Upper lobe of left lung (tissue), 6 donors: ENCODE results near the gene DLL3. TPM values are rescaled to one million over a fixed set of nuclear protein-coding genes. Genes with fewer than 3 reads are reported as not detected.
A peak's percentile ranks its signal among the peaks of the same experiment; 100 is the strongest.

ENCODE experiments used
- ATAC-seq, 2 donors: fragments of 200-7000 bp; cut with Tn5 transposase; one replicate each; pipeline ENCODE4 v1.9.1; 2022; ENCODE audit warnings: mild to moderate bottlenecking in 2 of 2, moderate library complexity in 2 of 2; ENCODE audit not compliant: low FRiP score in 2 of 2
- DNase-seq, 2 donors: peaks; one replicate each; pipeline ENCODE4 v3.0.0-alpha.2; 2019 to 2020
- H3K27ac ChIP-seq, 4 donors: fragments of 200-600 bp; sonication (generic); one replicate each; pipeline ENCODE4 v1.5.1; 2016 to 2019
- H3K27me3 ChIP-seq, 4 donors: fragments of 200-600 bp; sonication (generic); one replicate each; pipeline ENCODE4 v1.5.1; 2017 to 2019
- H3K36me3 ChIP-seq, 4 donors: fragments of 200-600 bp; sonication (generic); one replicate each; pipeline ENCODE4 v1.5.1; 2016 to 2019
- H3K4me1 ChIP-seq, 4 donors: fragments of 200-600 bp; sonication (generic); one replicate each; pipeline ENCODE4 v1.5.1; 2018 to 2019
- H3K4me3 ChIP-seq, 4 donors: fragments of 200-600 bp; sonication (generic); one replicate each; pipeline ENCODE4 v1.5.1; 2017 to 2019; ENCODE audit warnings: mild to moderate bottlenecking in 2 of 4, moderate library complexity in 1 of 4
- H3K9me3 ChIP-seq, 4 donors: fragments of 200-600 bp; sonication (generic); one replicate each; pipeline ENCODE4 v1.5.1; 2018 to 2019
- CTCF ChIP-seq, 6 experiments: fragments of 450-650 bp in 4 of 6; fragments of 200-600 bp in 2 of 6; sonication (generic) in 2 of 6; IDR thresholded peaks; one replicate each; pipeline ENCODE4 v1.5.1; 2016 to 2019; ENCODE audit warnings: antibody characterized with exemption in 6 of 6
- EP300 ChIP-seq, 4 donors: sonication (generic); formaldehyde crosslinking; IDR thresholded peaks; one replicate each; pipeline ENCODE4 v1.5.1; 2017; ENCODE audit warnings: antibody characterized with exemption in 4 of 4, control low read depth in 2 of 4
- POLR2A ChIP-seq, 4 donors: fragments of 450-650 bp; IDR thresholded peaks; one replicate each; pipeline ENCODE4 v1.5.1; 2016 to 2017; ENCODE audit warnings: antibody characterized with exemption in 4 of 4, mild to moderate bottlenecking in 2 of 4
- POLR2AphosphoS5 ChIP-seq, 2 donors: sonication (generic); formaldehyde crosslinking; IDR thresholded peaks; one replicate each; pipeline ENCODE4 v1.5.1; 2017; ENCODE audit warnings: antibody characterized with exemption in 2 of 2
- WGBS, 2 donors: methylation state at CpG; one replicate each; pipeline ENCODE4 v1.1.5; 2017 to 2018; 5-methylcytosine and 5-hydroxymethylcytosine counted together
- total RNA-seq, 6 donors: library from RNA; depleted of rRNA in 4 of 6; stranded (reverse); fragments of >200 nt in 4 of 6; gene quantifications; one replicate each; pipeline versions ENCODE4 v1.1.0 to v1.2.1, GENCODE V29; 2016 to 2021
- donor health status: DM: no; HTN: no; CAD: no; lungs with moderate emphysema.
- donor health status: DM: no; HTN: yes; CAD: no; lungs with severe emphysema.

DLL3 gene
- total RNA-seq, 6 donors from 2014 or later, result not detected

- no peaks in the 10 kb centered on the region for H3K36me3 ChIP-seq
- DNase-seq (peak; percentile 98), ATAC-seq (peak; percentile 96 to 99)
- peak within 1 kb of the TSS; percentile 73 to 95 (median 85) for H3K4me3 ChIP-seq
- WGBS, 2 donors, result 0% methylated on average over 36 to 71 of the region's 84 CpGs
- peaks cover 12 to 24% (median 19%) of the 10 kb centered on the region in 4 donors for H3K4me1 ChIP-seq
- TF ChIP-seq POLR2AphosphoS5 (IDR thresholded peaks at IDR 0.05) (peak; percentile 80 to 97), CTCF (IDR thresholded peaks at IDR 0.05) (peak; percentile 82 to 96 (median 86)), POLR2A (IDR thresholded peaks at IDR 0.05) (peak in 3 of 4 donors; percentile 74 to 88 (median 78)), EP300 (IDR thresholded peaks at IDR 0.05) (peak in 1 of 4 donors; percentile 37)
- peak within 1 kb of the TSS; percentile 94 to 98 (median 96) for H3K27ac ChIP-seq
- H3K9me3 ChIP-seq, result no peaks in the 10 kb centered on the region
- H3K27me3 ChIP-seq, result no peaks in the 10 kb centered on the region
Measured at GRCh38 chr19:39539518-39540332, 41.0 kb downstream of the DLL3 start, which contains the start of gene EID2. EID2 (minus strand) TSS chr19:39540161; CDS start chr19:39540079, 82 bp downstream.

- Histone ChIP-seq H3K27me3 (no peaks in the 10 kb centered on the region), H3K9me3 (no peaks in the 10 kb centered on the region), H3K4me3 (peak overlapping the region in 3 of 4 donors; percentile 73 to 95 (median 90)), H3K36me3 (no peaks in the 10 kb centered on the region), H3K27ac (peak overlapping the region in 2 of 4 donors; percentile 94 to 96), H3K4me1 (peaks cover 12 to 24% (median 19%) of the 10 kb centered on the region in 4 donors)
- WGBS, 2 donors, result 8 to 10% methylated on average over 10 of the region's 10 CpGs
- ATAC-seq, result no peak
- no peak for DNase-seq
- no peak for TF ChIP-seq POLR2A (IDR thresholded peaks at IDR 0.05)
- peak in 1 of 6 experiments; percentile 2 for TF ChIP-seq CTCF (IDR thresholded peaks at IDR 0.05)
- no peak for TF ChIP-seq POLR2AphosphoS5 (IDR thresholded peaks at IDR 0.05)
- TF ChIP-seq EP300 (IDR thresholded peaks at IDR 0.05), result no peak
Measured at GRCh38 chr19:39540333-39540673, 41.6 kb downstream of the DLL3 start.

GRCh38 chr19:39542206-39542605, 43.5 kb downstream of the DLL3 start:
- no peaks in the 10 kb centered on the region for H3K9me3 ChIP-seq
- H3K36me3 ChIP-seq, result no peaks in the 10 kb centered on the region
- ATAC-seq (no peak), DNase-seq (no peak)
- peak overlapping the region in 1 of 4 donors; percentile 57 for H3K27ac ChIP-seq
- H3K4me3 ChIP-seq, result no peak overlapping the region
- 49 to 57% methylated on average over 2 of the region's 2 CpGs for WGBS, 2 donors
- H3K27me3 ChIP-seq, result no peaks in the 10 kb centered on the region
- TF ChIP-seq POLR2A (IDR thresholded peaks at IDR 0.05) (no peak), EP300 (IDR thresholded peaks at IDR 0.05) (no peak), POLR2AphosphoS5 (IDR thresholded peaks at IDR 0.05) (no peak), CTCF (IDR thresholded peaks at IDR 0.05) (no peak)
- H3K4me1 ChIP-seq, result peaks cover 12 to 24% (median 19%) of the 10 kb centered on the region in 4 donors

- Histone ChIP-seq H3K36me3 (no peaks in the 10 kb centered on the region), H3K9me3 (no peaks in the 10 kb centered on the region), H3K27me3 (no peaks in the 10 kb centered on the region), H3K27ac (no peak overlapping the region), H3K4me3 (no peak overlapping the region), H3K4me1 (peaks cover 8 to 13% (median 11%) of the 10 kb centered on the region in 4 donors)
- no peak for DNase-seq
- no peak for ATAC-seq
- TF ChIP-seq CTCF (IDR thresholded peaks at IDR 0.05) (no peak), EP300 (IDR thresholded peaks at IDR 0.05) (no peak), POLR2A (IDR thresholded peaks at IDR 0.05) (no peak), POLR2AphosphoS5 (IDR thresholded peaks at IDR 0.05) (no peak)
- WGBS, 2 donors, result 83 to 84% methylated on average over 3 of the region's 3 CpGs
Measured at GRCh38 chr19:39543477-39543857, 44.7 kb downstream of the DLL3 start.
